PC-9 (cell line): Measurements from ENCODE around the gene GPC2. TPM values are rescaled to one million over a fixed set of nuclear protein-coding genes. Genes with fewer than 3 reads are reported as not detected.
A peak's percentile ranks its signal among the peaks of the same experiment; 100 is the strongest.
"Not testable (repeated sequence)": the region's sequence is repeated elsewhere in the genome, so short reads cannot be mapped to it uniquely, and the experiment has no call there.

Source experiments
- BruUV-seq: library from RNA; stranded (reverse); fragments of 400-500 nt; replicated peaks from 2 replicates; lab custom pipeline; 2021; lab: Mats Ljungman, UMichigan
- CTCF ChIA-PET: fragments of 300-600 bp; sonication (Branson Sonifier 250); formaldehyde crosslinking; loops from one replicate; lab custom pipeline; 2022; ENCODE audit warnings: antibody characterized with exemption; lab: Charles Lee
- POLR2A ChIA-PET: fragments of 300-600 bp; sonication (Branson Sonifier 250); formaldehyde crosslinking; loops from one replicate; lab custom pipeline; 2022; ENCODE audit warnings: antibody characterized with exemption; ENCODE audit not compliant: unreplicated experiment; lab: Charles Lee
- DNase-seq, 2 experiments: peaks; one replicate each; pipeline versions ENCODE4 v3.0.0 to v3.0.0-alpha.2; 2015 to 2022; ENCODE audit warnings: mixed read lengths in 1 of 2
- H2AFZ ChIP-seq: fragments of 200-600 bp; sonication (generic); 2 replicates; pipeline ENCODE4 v1.8.1; 2017; ENCODE audit warnings: antibody characterized with exemption
- H3F3A ChIP-seq: fragments of 200-600 bp; sonication (generic); 2 replicates; pipeline ENCODE4 v1.8.1; 2017; ENCODE audit warnings: antibody characterized with exemption, mild to moderate bottlenecking, low read depth; ENCODE audit not compliant: insufficient read depth
- H3K27ac ChIP-seq: fragments of 200-600 bp; sonication (generic); 2 replicates; pipeline ENCODE4 v1.6.1; 2016; ENCODE audit warnings: mixed run types
- H3K27me3 ChIP-seq: fragments of 200-600 bp; sonication (generic); 2 replicates; pipeline ENCODE4 v1.6.1; 2016; ENCODE audit warnings: low read depth, mixed run types; ENCODE audit not compliant: insufficient read depth
- H3K36me3 ChIP-seq: fragments of 200-600 bp; sonication (generic); 2 replicates; pipeline ENCODE4 v1.6.1; 2016; ENCODE audit warnings: low read depth, mixed run types
- H3K4me1 ChIP-seq: fragments of 200-600 bp; sonication (generic); replicated peaks from 2 replicates; pipeline ENCODE4 v1.6.1; 2016; ENCODE audit warnings: mixed run types; ENCODE audit not compliant: insufficient read depth
- H3K4me2 ChIP-seq: fragments of 200-600 bp; sonication (generic); 2 replicates; pipeline ENCODE4 v1.6.1; 2017; ENCODE audit warnings: mixed run types
- H3K4me3 ChIP-seq: fragments of 200-600 bp; sonication (generic); 2 replicates; pipeline ENCODE4 v1.6.1; 2016; ENCODE audit warnings: mixed run types
- H3K79me2 ChIP-seq: fragments of 200-600 bp; sonication (generic); 2 replicates; pipeline ENCODE4 v1.6.1; 2017; ENCODE audit warnings: low read depth, mixed run types
- H3K9me2 ChIP-seq: fragments of 200-600 bp; sonication (generic); 2 replicates; pipeline ENCODE4 v1.8.1; 2017; ENCODE audit warnings: mild to moderate bottlenecking; ENCODE audit not compliant: insufficient read depth
- H3K9me3 ChIP-seq: fragments of 200-600 bp; sonication (generic); 2 replicates; pipeline ENCODE4 v1.8.1; 2016; ENCODE audit warnings: low read depth; ENCODE audit not compliant: insufficient read depth
- H4K20me1 ChIP-seq: fragments of 200-600 bp; sonication (generic); 2 replicates; pipeline ENCODE4 v1.8.1; 2017; ENCODE audit not compliant: insufficient read depth
- EZH2 ChIP-seq: fragments of 200-600 bp; sonication (generic); IDR thresholded peaks from 2 replicates; pipeline ENCODE4 v1.8.0; 2017; ENCODE audit warnings: antibody characterized with exemption, low read depth
- intact Hi-C: fragments of 100-400 bp; cut with micrococcal nuclease; formaldehyde crosslinking; loops from one replicate; pipeline ENCODE4 v1.10.0; 2022; ENCODE audit not compliant: unreplicated experiment
- total RNA-seq: library from RNA; stranded (reverse); gene quantifications from 2 replicates; pipeline ENCODE4 v1.2.3, GENCODE V29; 2021
- TF ChIP-seq, protein P1 (sequence below): fragments of 200-600 bp; sonication (generic); conservative IDR thresholded peaks from 2 replicates; pipeline ENCODE4 v1.6.1; 2017; ENCODE audit warnings: mixed run types, antibody characterized with exemption, mild to moderate bottlenecking, moderate library complexity

Gene GPC2
- total RNA-seq, 1 experiment from 2014 or later: 4.5 TPM

DNA sequence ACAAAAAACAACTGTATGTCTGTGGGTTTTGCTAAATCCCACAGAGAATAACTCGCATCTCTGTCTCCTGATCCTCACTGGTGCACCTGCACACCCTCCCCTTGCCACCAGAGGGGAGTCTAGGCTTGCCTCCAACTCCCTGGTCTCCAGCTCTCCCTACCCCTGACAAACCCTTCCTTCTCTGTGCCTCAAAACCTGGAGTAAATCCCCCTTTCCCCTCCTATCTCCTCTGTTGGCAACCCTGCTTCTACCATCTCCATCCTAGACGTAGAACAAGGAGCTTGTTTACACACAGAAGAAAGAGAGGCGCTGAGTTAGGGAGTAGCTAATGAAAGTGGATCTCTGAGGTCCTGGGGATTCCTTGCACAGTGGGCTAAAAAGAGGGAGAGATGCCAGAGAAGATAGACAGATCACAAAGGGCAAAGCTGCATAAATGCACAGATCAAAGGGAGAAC, 44.5 kb downstream of the GPC2 start:
- Histone ChIP-seq H3K36me3 (no peaks in the 10 kb centered on the region), H3F3A (peaks cover 36% of the 10 kb centered on the region), H3K4me3 (no peak overlapping the region), H3K27ac (no peak overlapping the region), H3K4me2 (no peak overlapping the region), H3K79me2 (no peaks in the 10 kb centered on the region), H4K20me1 (no peaks in the 10 kb centered on the region), H3K4me1 (peaks cover 17% of the 10 kb centered on the region), H3K9me3 (no peaks in the 10 kb centered on the region), H3K27me3 (no peaks in the 10 kb centered on the region), H3K9me2 (no peaks in the 10 kb centered on the region), H2AFZ (no peak overlapping the region)
- CTCF ChIA-PET: interaction anchor here (0.6 to 1.4 kb wide), 6 partner anchors 12 to 320 kb away, joined by 3 to 9 read pairs (median 5); no protein-coding TSS in a partner anchor
- TF ChIP-seq, protein P1, sequence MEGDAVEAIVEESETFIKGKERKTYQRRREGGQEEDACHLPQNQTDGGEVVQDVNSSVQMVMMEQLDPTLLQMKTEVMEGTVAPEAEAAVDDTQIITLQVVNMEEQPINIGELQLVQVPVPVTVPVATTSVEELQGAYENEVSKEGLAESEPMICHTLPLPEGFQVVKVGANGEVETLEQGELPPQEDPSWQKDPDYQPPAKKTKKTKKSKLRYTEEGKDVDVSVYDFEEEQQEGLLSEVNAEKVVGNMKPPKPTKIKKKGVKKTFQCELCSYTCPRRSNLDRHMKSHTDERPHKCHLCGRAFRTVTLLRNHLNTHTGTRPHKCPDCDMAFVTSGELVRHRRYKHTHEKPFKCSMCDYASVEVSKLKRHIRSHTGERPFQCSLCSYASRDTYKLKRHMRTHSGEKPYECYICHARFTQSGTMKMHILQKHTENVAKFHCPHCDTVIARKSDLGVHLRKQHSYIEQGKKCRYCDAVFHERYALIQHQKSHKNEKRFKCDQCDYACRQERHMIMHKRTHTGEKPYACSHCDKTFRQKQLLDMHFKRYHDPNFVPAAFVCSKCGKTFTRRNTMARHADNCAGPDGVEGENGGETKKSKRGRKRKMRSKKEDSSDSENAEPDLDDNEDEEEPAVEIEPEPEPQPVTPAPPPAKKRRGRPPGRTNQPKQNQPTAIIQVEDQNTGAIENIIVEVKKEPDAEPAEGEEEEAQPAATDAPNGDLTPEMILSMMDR: peak; percentile 89
- TF ChIP-seq EZH2: no peak
- no TSS peak for BruUV-seq
- DNase-seq: peak; percentile 49 to 74
- intact Hi-C loops: loop anchor here (1.0 to 10.0 kb wide), 4 partner anchors 82 to 722 kb away; partner anchors contain the start of gene SLC12A9
- POLR2A ChIA-PET: interaction anchor here (1.1 kb wide), 1 partner anchor 16 kb away, joined by 6 read pairs; the partner anchor contains the start of gene LAMTOR4

DNA sequence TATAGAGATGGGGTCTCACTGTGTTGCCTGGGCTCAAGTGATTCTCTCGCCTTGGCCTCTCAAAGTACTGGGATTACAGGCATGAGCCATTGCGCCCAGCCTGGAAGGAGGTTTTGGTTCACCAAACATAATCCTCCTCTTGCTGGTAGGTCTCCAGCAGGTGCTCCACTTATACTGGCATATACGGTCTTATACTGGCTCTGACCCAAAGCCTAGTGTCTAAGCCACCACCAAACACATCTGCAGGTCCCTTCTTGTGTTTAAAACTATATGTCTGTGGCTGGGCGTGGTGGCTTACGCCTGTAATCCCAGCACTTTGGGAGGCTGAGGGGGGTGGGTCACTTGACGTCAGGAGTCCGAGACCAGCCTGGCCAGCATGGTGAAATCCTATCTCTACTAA, 45.1 kb downstream of the GPC2 start:
- H3K27ac ChIP-seq: no peak overlapping the region
- ChIA-PET POLR2A (interaction anchor here (1.1 kb wide), 1 partner anchor 17 kb away, joined by 6 read pairs; the partner anchor contains the start of gene LAMTOR4), CTCF (interaction anchor here (0.6 to 1.4 kb wide), 5 partner anchors 50 to 321 kb away, joined by 4 to 9 read pairs (median 5); no protein-coding TSS in a partner anchor)
- H3K4me1 ChIP-seq: peaks cover 12% of the 10 kb centered on the region; the same call in 1 of the 2 replicates
- H3F3A ChIP-seq: peaks cover 30% of the 10 kb centered on the region
- no peak overlapping the region for H3K4me2 ChIP-seq
- H3K9me2 ChIP-seq: no peaks in the 10 kb centered on the region
- no peak overlapping the region for H2AFZ ChIP-seq
- intact Hi-C loops: loop anchor here (1.0 to 10.0 kb wide), 4 partner anchors 83 to 723 kb away; partner anchors contain the start of gene SLC12A9
- H3K27me3 ChIP-seq: no peaks in the 10 kb centered on the region
- no peak for TF ChIP-seq EZH2
- TF ChIP-seq, protein P1: no peak
- H3K4me3 ChIP-seq: no peak overlapping the region
- DNase-seq: no peak
- no peaks in the 10 kb centered on the region for H3K9me3 ChIP-seq
- BruUV-seq: no TSS peak
- no peaks in the 10 kb centered on the region for H3K79me2 ChIP-seq
- no peaks in the 10 kb centered on the region for H3K36me3 ChIP-seq
- no peaks in the 10 kb centered on the region for H4K20me1 ChIP-seq

DNA sequence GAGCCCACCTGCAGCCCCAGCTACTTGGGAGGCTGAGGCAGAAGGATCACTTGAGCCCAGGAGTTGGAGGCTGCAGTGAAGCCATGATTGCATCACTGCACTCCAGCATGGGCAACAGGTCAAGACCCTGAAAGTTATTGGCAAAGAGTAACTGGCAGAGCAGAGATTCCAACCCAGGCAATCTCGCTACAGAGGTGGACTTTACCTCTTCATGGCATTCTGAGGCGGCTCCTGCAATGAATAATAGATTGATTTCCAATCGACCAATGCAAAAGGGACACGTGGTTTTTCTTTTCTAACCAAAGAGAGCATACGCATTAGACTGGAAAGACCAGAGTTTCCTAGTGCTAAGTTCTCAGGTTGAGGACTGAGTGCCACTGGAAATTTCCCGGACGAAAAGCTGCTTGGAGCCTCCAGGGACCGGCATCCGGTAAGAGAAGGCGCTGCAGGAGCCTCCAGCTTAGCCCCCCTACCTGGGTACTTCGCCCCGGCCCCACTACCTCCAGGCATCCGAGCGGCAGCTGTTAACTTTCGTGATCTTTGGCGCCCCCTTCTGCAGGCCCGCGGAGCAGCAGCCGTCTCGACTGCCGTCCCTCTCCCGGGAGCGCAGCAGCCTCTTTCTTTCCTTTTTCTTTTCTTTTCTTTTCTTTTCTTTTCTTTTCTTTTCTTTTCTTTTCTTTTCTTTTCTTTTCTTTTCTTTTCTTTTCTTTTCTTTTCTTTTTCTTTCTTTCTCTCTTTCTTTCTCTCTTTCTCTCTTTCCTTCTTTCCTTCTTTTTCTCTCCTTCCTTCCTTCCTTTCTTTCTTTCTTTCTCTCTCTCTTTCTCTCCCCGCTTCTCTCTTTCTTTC, 46.4 kb downstream of the GPC2 start:
- TF ChIP-seq, protein P1: peak; percentile 89
- TF ChIP-seq EZH2: no peak
- DNase-seq: peak; percentile 39 to 86

DNA sequence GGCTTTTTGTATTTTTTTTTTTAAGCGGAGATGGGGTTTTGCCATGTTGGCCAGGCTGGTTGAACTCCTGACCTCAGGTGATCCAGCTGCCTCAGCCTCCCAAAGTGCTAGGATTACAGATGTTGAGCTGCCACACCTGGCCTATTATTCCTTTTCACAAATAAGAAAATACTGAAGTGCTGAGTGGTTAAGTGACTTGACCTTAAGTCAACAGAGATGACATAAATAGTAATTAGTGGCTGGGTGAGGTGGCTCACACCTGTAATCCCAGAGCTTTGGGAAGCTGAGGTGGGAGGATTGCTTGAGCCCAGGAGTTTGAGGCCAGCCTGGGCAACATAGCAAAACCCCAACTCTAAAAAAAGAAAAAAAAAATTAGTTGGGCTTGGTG, 47.0 kb downstream of the GPC2 start:
- not testable (repeated sequence) for H3K9me2 ChIP-seq, H3K36me3 ChIP-seq, H3K9me3 ChIP-seq, BruUV-seq, H3K27me3 ChIP-seq, H3K79me2 ChIP-seq, H4K20me1 ChIP-seq, H3K4me3 ChIP-seq
- H3F3A ChIP-seq: peaks cover 34% of the 10 kb centered on the region
- 0 out of 2 replicates have a peak overlapping the region, but pooled peaks have one; percentile 71 for H2AFZ ChIP-seq
- intact Hi-C loops: loop anchor here (5.0 to 10.0 kb wide), 2 partner anchors 222 to 725 kb away; partner anchors contain the start of gene SLC12A9
- H3K4me1 ChIP-seq: peaks cover 18% of the 10 kb centered on the region; the same call in 1 of the 2 replicates
- POLR2A ChIA-PET: interaction anchor here (0.6 to 0.8 kb wide), 3 partner anchors 29 to 326 kb away, joined by 4 to 10 read pairs (median 6); partner anchors contain the start of gene MCM7
- CTCF ChIA-PET: interaction anchor here (0.6 to 1.1 kb wide), 3 partner anchors 28 to 136 kb away, joined by 3 to 4 read pairs (median 3); partner anchors contain the start of gene AP4M1
- peak overlapping the region; percentile 57; the same call in 1 of the 2 replicates for H3K4me2 ChIP-seq
- peak overlapping the region; percentile 46 for H3K27ac ChIP-seq
- DNase-seq: peak; percentile 42 to 94

More for the DNA sequence above, 46.4 kb downstream of the GPC2 start:
- no TSS peak for BruUV-seq
- H2AFZ ChIP-seq: peak overlapping the region; percentile 71; the same call in 1 of the 2 replicates
- ChIA-PET CTCF (interaction anchor here (0.6 to 1.1 kb wide), 5 partner anchors 22 to 137 kb away, joined by 3 to 10 read pairs (median 4); partner anchors contain the start of gene AP4M1), POLR2A (interaction anchor here (0.5 to 0.8 kb wide), 4 partner anchors 19 to 325 kb away, joined by 3 to 10 read pairs (median 6); no protein-coding TSS in a partner anchor)
- no peaks in the 10 kb centered on the region for H3K9me2 ChIP-seq
- H3K9me3 ChIP-seq: no peaks in the 10 kb centered on the region
- no peak overlapping the region; the same call in 1 of the 2 replicates for H3K4me3 ChIP-seq
- peak overlapping the region; percentile 46 for H3K27ac ChIP-seq
- H3K79me2 ChIP-seq: peaks cover 6% of the 10 kb centered on the region; the same call in 1 of the 2 replicates
- intact Hi-C loops: loop anchor here (1.0 to 10.0 kb wide), 5 partner anchors 50 to 724 kb away; partner anchors contain the start of genes SLC12A9 and ZNF3
- no peaks in the 10 kb centered on the region for H3K27me3 ChIP-seq
- no peaks in the 10 kb centered on the region for H4K20me1 ChIP-seq
- H3K4me2 ChIP-seq: peak overlapping the region; percentile 57
- H3K4me1 ChIP-seq: peaks cover 12% of the 10 kb centered on the region; the same call in 1 of the 2 replicates
- peaks cover 30% of the 10 kb centered on the region for H3F3A ChIP-seq
- H3K36me3 ChIP-seq: no peaks in the 10 kb centered on the region
